GM19240 (cell line): Measurements from ENCODE around the gene MTHFS.
"Not testable (repeated sequence)": the region's sequence is repeated elsewhere in the genome, so short reads cannot be mapped to it uniquely, and the experiment has no call there.

Source experiments
- DNase-seq: peaks from one replicate; pipeline ENCODE4 v3.0.0; 2011; ENCODE audit warnings: low spot score; ENCODE audit not compliant: insufficient read length

Gene MTHFS

DNA sequence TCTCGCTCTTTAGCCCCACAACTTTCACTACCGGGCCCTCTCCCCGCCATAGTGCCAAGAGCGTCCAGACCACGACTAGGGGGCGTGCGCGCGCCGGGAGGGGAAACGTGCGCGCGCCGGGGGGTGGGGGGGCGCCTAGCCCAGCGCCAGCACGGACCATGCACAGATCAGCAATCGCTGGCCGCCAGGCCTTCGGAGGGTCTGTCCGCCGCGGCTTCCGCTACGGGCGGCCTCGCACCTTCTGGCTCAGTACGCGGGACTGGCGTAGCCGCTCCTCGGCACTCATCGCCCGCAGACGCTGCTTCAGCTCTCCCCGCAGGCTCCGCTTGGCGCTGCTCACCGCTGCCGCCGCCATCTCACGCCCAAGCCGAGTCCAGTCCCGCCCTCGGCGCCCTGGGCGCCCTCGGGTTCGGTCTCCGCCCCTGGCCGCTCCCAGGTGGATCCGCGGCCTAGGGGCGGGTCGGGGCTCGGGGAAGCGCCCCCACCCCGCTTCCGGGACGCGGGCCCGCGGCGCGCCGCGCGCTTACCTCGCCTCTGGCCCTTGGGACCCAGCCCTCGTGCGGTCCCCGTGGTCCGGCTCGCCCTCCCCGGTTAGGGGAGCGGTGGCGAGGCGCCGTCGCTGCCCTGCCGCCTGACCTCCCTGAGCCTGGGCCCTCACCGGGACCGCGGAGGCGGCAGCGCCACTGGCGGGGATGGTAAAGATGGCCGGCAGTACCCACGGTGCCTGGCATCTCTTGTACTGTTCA lies at the start of gene MTHFS:
TSS of gene MTHFS (minus strand) at position 381 of the 746 bp plus-strand sequence. CDS start at position 355, 26 bp downstream.
- peak; percentile 33 for DNase-seq

GRCh38 chr15:79944622-79945021 lies 47.8 kb upstream of the MTHFS start:
- DNase-seq: no peak

DNA sequence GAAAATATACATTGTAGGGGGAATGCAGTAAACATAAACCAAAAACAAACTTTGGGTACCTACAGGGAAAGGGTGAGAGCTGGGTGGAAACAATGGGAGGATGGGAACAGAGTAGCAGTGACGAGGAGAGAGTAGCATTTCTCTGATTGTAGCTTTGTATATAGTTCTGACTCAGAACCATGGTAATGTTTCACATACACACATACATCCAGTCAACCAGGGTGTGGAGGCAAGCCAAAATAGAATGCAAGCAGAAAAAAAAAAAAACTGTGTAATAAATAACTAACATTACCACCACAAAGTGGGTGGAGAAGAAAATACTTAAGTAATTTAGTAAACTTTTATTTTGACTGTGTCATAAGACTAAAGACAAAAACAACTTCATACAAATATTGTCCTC lies 47.0 kb upstream of the MTHFS start:
- no peak for DNase-seq

GRCh38 chr15:79942741-79943481 lies 46.1 kb upstream of the MTHFS start:
- no peak for DNase-seq

DNA sequence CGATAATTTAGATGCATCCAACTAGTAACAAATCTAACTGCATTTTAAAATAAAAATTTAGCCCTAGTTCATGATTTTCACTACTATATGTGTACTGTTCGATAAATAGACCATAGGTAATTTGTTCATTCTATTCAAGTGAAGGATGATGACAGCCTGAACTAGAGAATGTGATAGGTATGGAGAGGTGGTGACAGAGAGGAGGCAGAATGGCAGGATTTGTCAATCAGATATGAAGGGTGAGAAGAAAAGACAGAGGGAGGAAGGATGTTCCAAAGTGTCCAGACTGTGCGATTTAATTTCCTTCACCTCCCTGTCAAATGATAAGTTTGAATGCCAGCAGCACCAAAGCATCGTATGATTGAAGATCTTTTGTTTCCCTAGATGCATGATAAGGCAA lies 42.6 kb upstream of the MTHFS start:
- no peak for DNase-seq

- DNase-seq: no peak
Measured at GRCh38 chr15:79938143-79938542, 41.3 kb upstream of the MTHFS start.

- DNase-seq: not testable (repeated sequence)
Measured at GRCh38 chr15:79935556-79936201, 38.9 kb upstream of the MTHFS start.

DNA sequence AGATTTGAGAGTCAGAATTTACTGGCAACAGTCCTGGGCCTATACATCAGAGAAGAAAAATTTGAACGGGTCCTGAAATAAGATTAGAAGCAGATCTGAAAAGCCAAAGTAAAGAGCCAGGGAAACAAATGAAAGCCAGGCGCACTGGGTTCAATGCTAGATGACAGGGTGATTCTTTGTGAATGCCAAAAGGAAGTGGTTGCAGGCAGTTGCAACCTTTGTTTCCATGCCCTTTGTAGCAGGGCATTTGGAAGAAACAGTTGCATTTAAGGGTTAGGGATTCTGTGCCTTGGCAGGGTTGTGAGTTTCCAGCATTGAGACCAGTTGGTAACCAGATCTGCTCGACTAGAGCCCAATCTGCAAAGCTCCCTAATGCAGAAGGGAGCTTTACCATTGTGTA lies 36.4 kb upstream of the MTHFS start:
- no peak for DNase-seq

DNA sequence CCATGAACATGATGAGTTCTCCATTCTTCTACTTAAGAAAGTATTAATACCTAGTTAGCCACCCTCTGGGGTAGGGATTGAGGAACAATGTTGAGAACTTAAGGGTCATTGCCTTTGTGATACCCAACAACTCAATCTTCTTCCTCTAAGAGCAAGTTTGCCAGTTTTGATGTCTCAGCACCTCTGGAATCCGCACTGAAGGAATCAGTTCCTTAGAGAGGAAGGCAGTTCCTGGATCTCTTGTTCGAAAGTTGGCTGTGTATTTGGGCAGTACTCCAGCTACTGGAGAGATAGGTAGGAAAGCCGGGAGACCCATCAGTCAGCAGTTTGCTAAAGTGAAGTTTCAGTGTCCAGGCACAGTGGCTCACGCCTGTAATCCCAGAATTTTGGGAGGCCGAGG lies 35.6 kb upstream of the MTHFS start:
- no peak for DNase-seq

- DNase-seq: no peak
Measured at GRCh38 chr15:79930516-79930915, 33.7 kb upstream of the MTHFS start.

GRCh38 chr15:79929412-79929811 lies 32.6 kb upstream of the MTHFS start:
- DNase-seq: no peak

GRCh38 chr15:79926116-79926515 lies 29.3 kb upstream of the MTHFS start:
- not testable (repeated sequence) for DNase-seq

- no peak for DNase-seq
Measured at GRCh38 chr15:79924379-79924778, 27.6 kb upstream of the MTHFS start.

- peak; percentile 98 for DNase-seq
Measured at GRCh38 chr15:79923515-79924169, 26.8 kb upstream of the MTHFS start.

- peak; percentile 50 for DNase-seq
Measured at GRCh38 chr15:79923079-79923514, 26.3 kb upstream of the MTHFS start.

- no peak for DNase-seq
Measured at GRCh38 chr15:79922512-79923078, 25.8 kb upstream of the MTHFS start.

GRCh38 chr15:79919749-79920511 lies 23.1 kb upstream of the MTHFS start:
- no peak for DNase-seq

- no peak for DNase-seq
Measured at GRCh38 chr15:79919090-79919748, 22.4 kb upstream of the MTHFS start.

- no peak for DNase-seq
Measured at GRCh38 chr15:79918278-79918677, 21.5 kb upstream of the MTHFS start.

- DNase-seq: no peak
Measured at GRCh38 chr15:79916502-79917132, 19.8 kb upstream of the MTHFS start.
